Activated T-cell treated with anti-CD3 and anti-CD28 coated beads for 1 hour (primary cell): ENCODE results near the gene NECAB2.

Source experiments
- DNase-seq: peaks from one replicate; pipeline ENCODE4 v3.0.0-alpha.2; 2020; ENCODE audit warnings: low read depth

NECAB2 gene

GRCh38 chr16:83967838-83968305, at the start of gene NECAB2:
NECAB2 (plus strand) TSS chr16:83968244; CDS start chr16:83968649, 405 bp downstream.
- no peak for DNase-seq

GRCh38 chr16:83920894-83921491, 47.1 kb upstream of the NECAB2 start:
- DNase-seq = no peak

GRCh38 chr16:83923581-83924365, 44.3 kb upstream of the NECAB2 start:
- DNase-seq = no peak

GRCh38 chr16:83924686-83925085, 43.4 kb upstream of the NECAB2 start:
- no peak for DNase-seq

- no peak for DNase-seq
Measured at GRCh38 chr16:83925095-83925905, 42.7 kb upstream of the NECAB2 start.

GRCh38 chr16:83925957-83926725, 41.9 kb upstream of the NECAB2 start:
- DNase-seq = no peak

GRCh38 chr16:83926726-83927397, 41.2 kb upstream of the NECAB2 start:
- DNase-seq = peak; percentile 49

GRCh38 chr16:83928341-83929055, 39.5 kb upstream of the NECAB2 start:
- no peak for DNase-seq

- no peak for DNase-seq
Measured at GRCh38 chr16:83929811-83930555, 38.1 kb upstream of the NECAB2 start.

GRCh38 chr16:83930730-83931500, 37.1 kb upstream of the NECAB2 start:
- DNase-seq = no peak

- DNase-seq = no peak
Measured at GRCh38 chr16:83931556-83931955, 36.5 kb upstream of the NECAB2 start.

GRCh38 chr16:83932304-83932703, 35.7 kb upstream of the NECAB2 start:
- no peak for DNase-seq

- DNase-seq = no peak
Measured at GRCh38 chr16:83932955-83933673, 34.9 kb upstream of the NECAB2 start.

- no peak for DNase-seq
Measured at GRCh38 chr16:83933885-83934683, 34.0 kb upstream of the NECAB2 start.

- DNase-seq = no peak
Measured at GRCh38 chr16:83934684-83934977, 33.4 kb upstream of the NECAB2 start.

GRCh38 chr16:83935005-83935857, 32.8 kb upstream of the NECAB2 start:
- DNase-seq = no peak

- no peak for DNase-seq
Measured at GRCh38 chr16:83935858-83936255, 32.2 kb upstream of the NECAB2 start.
